ENCODE measurements around the gene MTMR2. TPM values are rescaled to one million over a fixed set of nuclear protein-coding genes. Genes with fewer than 3 reads are reported as not detected.

MTMR2 gene
- total RNA-seq, 4 donors from 2014 or later = 17.9 to 30.4 (median 23.5) TPM

- TF ChIP-seq, protein P1, sequence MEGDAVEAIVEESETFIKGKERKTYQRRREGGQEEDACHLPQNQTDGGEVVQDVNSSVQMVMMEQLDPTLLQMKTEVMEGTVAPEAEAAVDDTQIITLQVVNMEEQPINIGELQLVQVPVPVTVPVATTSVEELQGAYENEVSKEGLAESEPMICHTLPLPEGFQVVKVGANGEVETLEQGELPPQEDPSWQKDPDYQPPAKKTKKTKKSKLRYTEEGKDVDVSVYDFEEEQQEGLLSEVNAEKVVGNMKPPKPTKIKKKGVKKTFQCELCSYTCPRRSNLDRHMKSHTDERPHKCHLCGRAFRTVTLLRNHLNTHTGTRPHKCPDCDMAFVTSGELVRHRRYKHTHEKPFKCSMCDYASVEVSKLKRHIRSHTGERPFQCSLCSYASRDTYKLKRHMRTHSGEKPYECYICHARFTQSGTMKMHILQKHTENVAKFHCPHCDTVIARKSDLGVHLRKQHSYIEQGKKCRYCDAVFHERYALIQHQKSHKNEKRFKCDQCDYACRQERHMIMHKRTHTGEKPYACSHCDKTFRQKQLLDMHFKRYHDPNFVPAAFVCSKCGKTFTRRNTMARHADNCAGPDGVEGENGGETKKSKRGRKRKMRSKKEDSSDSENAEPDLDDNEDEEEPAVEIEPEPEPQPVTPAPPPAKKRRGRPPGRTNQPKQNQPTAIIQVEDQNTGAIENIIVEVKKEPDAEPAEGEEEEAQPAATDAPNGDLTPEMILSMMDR (IDR thresholded peaks at IDR 0.05) = no peak
- ATAC-seq (ENCODE audit: low FRiP score) = no peak
- no peak for DNase-seq (ENCODE audit: low spot score)
These were observed 130.8 kb downstream of the MTMR2 start for GRCh38 chr11:95793116-95793515.

DNA sequence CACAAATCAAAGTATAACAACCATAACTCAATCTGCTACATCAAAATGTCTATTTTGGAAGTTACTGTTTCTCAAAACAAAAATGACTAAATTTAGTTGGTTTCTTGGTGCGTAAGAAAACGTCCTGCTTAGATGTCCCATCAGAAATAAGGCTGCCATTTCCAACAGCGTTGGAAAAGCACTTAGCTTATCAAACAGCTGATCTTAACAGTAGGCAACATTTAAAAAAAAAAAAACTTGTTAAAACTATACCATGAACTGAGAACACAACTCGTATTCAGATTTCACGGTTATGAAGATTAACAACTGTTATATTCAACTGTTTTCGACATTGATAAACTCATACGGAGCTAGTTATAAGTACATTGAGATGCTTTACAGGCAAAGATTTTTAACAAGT, 131.2 kb downstream of the MTMR2 start:
- DNase-seq (ENCODE audit: low spot score) (no peak), ATAC-seq (ENCODE audit: low FRiP score) (no peak)
- TF ChIP-seq, protein P1 (IDR thresholded peaks at IDR 0.05) = no peak

GRCh38 chr11:95792200-95792599, 131.7 kb downstream of the MTMR2 start:
- no peak for ATAC-seq (ENCODE audit: low FRiP score)
- TF ChIP-seq, protein P1 (IDR thresholded peaks at IDR 0.05) = no peak
- no peak for DNase-seq (ENCODE audit: low spot score)

GRCh38 chr11:95791709-95792033, 132.2 kb downstream of the MTMR2 start:
- no peak for DNase-seq (ENCODE audit: low spot score)
- ATAC-seq (ENCODE audit: low FRiP score) = no peak
- TF ChIP-seq, protein P1 (IDR thresholded peaks at IDR 0.05) = no peak

GRCh38 chr11:95790933-95791708, 132.8 kb downstream of the MTMR2 start:
- TF ChIP-seq, protein P1 (IDR thresholded peaks at IDR 0.05) = no peak
- DNase-seq (ENCODE audit: low spot score) (peak; percentile 55), ATAC-seq (ENCODE audit: low FRiP score) (peak; percentile 33)

DNA sequence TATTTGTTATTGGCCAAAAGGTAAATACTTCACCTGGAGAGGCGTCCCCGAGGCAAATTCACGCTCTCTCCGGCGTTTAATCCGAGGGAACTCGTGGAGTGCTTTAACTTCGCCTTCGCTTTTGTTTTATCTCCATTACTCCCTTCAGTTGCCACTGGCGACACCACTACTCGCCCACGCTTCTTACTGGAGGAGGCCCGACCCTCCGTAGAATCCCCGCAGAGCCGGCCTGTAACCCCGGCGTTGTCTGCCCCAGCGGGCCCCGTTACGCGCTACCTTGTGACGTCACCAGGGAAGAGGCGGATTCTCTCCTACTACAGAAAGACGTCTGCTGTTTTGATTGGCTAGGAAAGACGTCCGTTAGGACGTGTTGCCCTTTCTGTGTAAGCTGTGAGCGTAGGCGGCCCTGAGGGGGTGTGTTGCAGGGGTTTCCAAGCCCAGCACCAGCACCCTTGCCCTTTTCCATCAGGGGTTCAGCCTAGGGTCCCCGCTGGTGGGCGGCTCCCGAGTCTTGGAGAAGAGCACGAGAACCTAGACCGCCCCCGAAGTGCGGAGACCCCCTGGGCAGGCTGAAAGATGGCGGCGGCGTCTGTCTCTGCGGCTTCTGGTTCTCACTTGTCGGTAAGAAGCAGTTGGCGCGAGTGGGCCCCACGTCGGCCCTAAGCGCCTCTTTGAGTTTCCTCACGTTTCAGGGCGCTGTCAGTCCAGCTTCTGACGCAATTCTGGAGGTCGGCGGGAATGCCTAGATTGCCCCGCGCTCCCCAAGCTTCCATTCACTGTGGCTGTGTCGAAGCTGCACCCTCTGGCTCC, 133.6 kb downstream of the MTMR2 start, which contains the start of gene CEP57:
Gene CEP57 (plus strand): TSS at position 376 of the 810 bp plus-strand sequence. CDS start 201 bp downstream, at position 577.
- peak; percentile 93 for DNase-seq (ENCODE audit: low spot score)
- TF ChIP-seq, protein P1 (IDR thresholded peaks at IDR 0.05) = no peak
- ATAC-seq (ENCODE audit: low FRiP score) = peak; percentile 88

All from omental fat pad (tissue), 4 donors.